HCT116 (cell line): ENCODE results near the gene ADAMTS19. TPM values are rescaled to one million over a fixed set of nuclear protein-coding genes. Genes with fewer than 3 reads are reported as not detected.

Experiments
- ATAC-seq: fragments of 200-7000 bp; cut with Tn5 transposase; 2 replicates; pipeline ENCODE4 v1.9.1; 2020; ENCODE audit warnings: mild to moderate bottlenecking, moderate library complexity
- BruUV-seq: library from RNA; stranded (reverse); fragments of 400-500 nt; replicated peaks from 2 replicates; lab custom pipeline; 2021; lab: Mats Ljungman, UMichigan
- CTCF ChIA-PET: fragments of 300-600 bp; sonication (Branson Sonifier 250); formaldehyde crosslinking; loops from one replicate; lab custom pipeline; 2021; ENCODE audit warnings: antibody characterized with exemption; lab: Charles Lee
- POLR2A ChIA-PET: fragments of 300-600, 350-600 bp; sonication (Branson Sonifier 250); formaldehyde crosslinking; loops from one replicate; lab custom pipeline; 2021; ENCODE audit warnings: antibody characterized with exemption; lab: Charles Lee
- RAD21 ChIA-PET, 2 experiments: fragments of 300-600 bp; sonication (Branson Sonifier 250); formaldehyde crosslinking; loops; one replicate each; lab custom pipeline; 2023; ENCODE audit warnings: low total read pairs in 2 of 2; ENCODE audit not compliant: uncharacterized antibody in 2 of 2, unreplicated experiment in 2 of 2, low non-redundant PET in 1 of 2; lab: Charles Lee
- DNase-seq: peaks from one replicate; pipeline ENCODE4 v3.0.0-alpha.2; 2010; ENCODE audit warnings: low read depth, low spot score
- H2AFZ ChIP-seq: fragments of 200-600 bp; shearing (Covaris generic), sonication (generic); 2 replicates; pipeline ENCODE4 v1.6.1; 2017; ENCODE audit warnings: low read depth, mixed run types, mixed read lengths, antibody characterized with exemption, low read length; ENCODE audit not compliant: poor library complexity, severe bottlenecking
- H3K27ac ChIP-seq: 2 replicates; pipeline ENCODE4 v1.5.1; 2012; ENCODE audit warnings: low read depth, low read length
- H3K27me3 ChIP-seq: fragments of 200-600 bp; sonication (generic); 2 replicates; pipeline ENCODE4 v1.6.1; 2016; ENCODE audit warnings: mixed run types, low read length, mixed read lengths; ENCODE audit not compliant: insufficient read depth
- H3K36me3 ChIP-seq, 2 experiments: fragments of 200-500 bp in 1 of 2; fragments of 200-600 bp in 1 of 2; sonication (Bioruptor generic) in 1 of 2; sonication (generic) in 1 of 2; 2 replicates each; pipeline versions ENCODE4 v1.5.1 to v1.6.1; 2014 to 2016; ENCODE audit warnings: low read length in 2 of 2, inconsistent platforms in 1 of 2, mixed read lengths in 1 of 2, mixed run types in 1 of 2; ENCODE audit not compliant: insufficient read depth in 2 of 2, control insufficient read depth in 1 of 2
- H3K4me1 ChIP-seq, 2 experiments: fragments of 200-600 bp in 1 of 2; sonication (generic) in 1 of 2; 2 replicates each; pipeline versions ENCODE4 v1.5.1 to v1.6.1; 2012 to 2017; ENCODE audit warnings: low read length in 2 of 2, inconsistent platforms in 1 of 2, mild to moderate bottlenecking in 1 of 2, mixed read lengths in 1 of 2, mixed run types in 1 of 2, moderate library complexity in 1 of 2; ENCODE audit not compliant: insufficient read depth in 2 of 2, control insufficient read depth in 1 of 2
- H3K4me2 ChIP-seq: fragments of 200-600 bp; sonication (generic); 2 replicates; pipeline ENCODE4 v1.6.1; 2017; ENCODE audit warnings: mixed run types, low read length, mixed read lengths
- H3K4me3 ChIP-seq, 2 experiments: fragments of 200-600 bp in 1 of 2; sonication (generic) in 1 of 2; replicated peaks in 1 of 2; 2 replicates each; pipeline ENCODE4 v1.5.1; 2011 to 2016; ENCODE audit warnings: low read length in 2 of 2, control low read depth in 1 of 2, low read depth in 1 of 2, mild to moderate bottlenecking in 1 of 2, mixed read lengths in 1 of 2, mixed run types in 1 of 2
- H3K79me2 ChIP-seq: fragments of 200-600 bp; sonication (generic); 2 replicates; pipeline ENCODE4 v1.6.1; 2017; ENCODE audit warnings: mild to moderate bottlenecking, mixed run types, low read length, moderate library complexity, mixed read lengths; ENCODE audit not compliant: insufficient read depth
- H3K9ac ChIP-seq: fragments of 200-600 bp; sonication (generic); 2 replicates; pipeline ENCODE4 v1.6.1; 2016; ENCODE audit warnings: low read length, mixed read lengths
- H3K9me2 ChIP-seq: fragments of 200-600 bp; sonication (generic), shearing (Covaris generic); 2 replicates; pipeline ENCODE4 v1.6.1; 2017; ENCODE audit warnings: mixed run types, mild to moderate bottlenecking, moderate library complexity; ENCODE audit not compliant: insufficient read depth
- H3K9me3 ChIP-seq, 2 experiments: fragments of 200-500 bp in 1 of 2; fragments of 200-600 bp in 1 of 2; sonication (Bioruptor generic) in 1 of 2; sonication (generic) in 1 of 2; 2 replicates each; pipeline ENCODE4 v1.6.1; 2014 to 2017; ENCODE audit warnings: low read length in 2 of 2, mixed read lengths in 2 of 2, inconsistent platforms in 1 of 2, low read depth in 1 of 2, mild to moderate bottlenecking in 1 of 2, mixed run types in 1 of 2, moderate library complexity in 1 of 2; ENCODE audit not compliant: control insufficient read depth in 1 of 2, insufficient read depth in 1 of 2
- H4K20me1 ChIP-seq: fragments of 200-600 bp; sonication (generic), shearing (Covaris generic); 2 replicates; pipeline ENCODE4 v1.6.1; 2017; ENCODE audit warnings: mixed run types, mild to moderate bottlenecking, moderate library complexity; ENCODE audit not compliant: insufficient read depth
- CBX3 ChIP-seq: IDR thresholded peaks from 2 replicates; pipeline ENCODE4 v1.6.1; 2012; ENCODE audit warnings: low read depth
- CEBPB ChIP-seq: IDR thresholded peaks from 2 replicates; pipeline ENCODE4 v1.6.1; 2012; ENCODE audit warnings: low read depth
- EGR1 ChIP-seq: IDR thresholded peaks from 2 replicates; pipeline ENCODE4 v1.6.1; 2012; ENCODE audit warnings: low read depth
- JUND ChIP-seq: IDR thresholded peaks from 2 replicates; pipeline ENCODE4 v1.6.1; 2012
- POLR2AphosphoS5 ChIP-seq: IDR thresholded peaks from 2 replicates; pipeline ENCODE4 v1.6.1; 2011; ENCODE audit warnings: mild to moderate bottlenecking, low read depth, low read length, moderate library complexity
- RAD21 ChIP-seq: IDR thresholded peaks from 2 replicates; pipeline ENCODE4 v1.6.1; 2012; ENCODE audit warnings: low read depth, mild to moderate bottlenecking
- SIN3A ChIP-seq: IDR thresholded peaks from 2 replicates; pipeline ENCODE4 v1.6.1; 2012; ENCODE audit warnings: low read depth
- SP1 ChIP-seq: IDR thresholded peaks from 2 replicates; pipeline ENCODE4 v1.6.1; 2012; ENCODE audit warnings: low read depth
- SRF ChIP-seq: IDR thresholded peaks from 2 replicates; pipeline ENCODE4 v1.6.1; 2012; ENCODE audit warnings: low read depth
- TCF7L2 ChIP-seq: IDR thresholded peaks from 2 replicates; pipeline ENCODE4 v1.7.0; 2011; ENCODE audit warnings: borderline replicate concordance, inconsistent platforms; ENCODE audit not compliant: insufficient read depth, insufficient read length; ENCODE audit errors: extremely low read depth
- YY1 ChIP-seq: IDR thresholded peaks from 2 replicates; pipeline ENCODE4 v1.6.1; 2011; ENCODE audit warnings: low read length, low read depth, moderate library complexity, mild to moderate bottlenecking; ENCODE audit not compliant: insufficient replicate concordance; ENCODE audit errors: extremely low read depth
- ZFX ChIP-seq: fragments of 450-650 bp; IDR thresholded peaks from 2 replicates; pipeline ENCODE4 v1.6.1; 2017
- intact Hi-C: fragments of 100-400 bp; cut with micrococcal nuclease; formaldehyde crosslinking; loops from 2 replicates; pipeline ENCODE4 v1.10.0; 2022
- total RNA-seq: library from RNA; stranded (reverse); gene quantifications from one replicate; pipeline ENCODE4 v1.2.1, GENCODE V29; 2021; ENCODE audit not compliant: unreplicated experiment
- TF ChIP-seq, protein P1 (sequence below): IDR thresholded peaks from 2 replicates; pipeline ENCODE4 v1.6.1; 2012
- TF ChIP-seq, protein P2 (sequence below), 3 experiments: fragments of 200-600 bp in 1 of 3; sonication (generic) in 1 of 3; IDR thresholded peaks in 2 of 3; conservative IDR thresholded peaks in 1 of 3; 2 replicates each; pipeline ENCODE4 v1.5.1; 2012 to 2017; ENCODE audit warnings: low read depth in 2 of 3, low read length in 2 of 3, antibody characterized with exemption in 1 of 3, borderline replicate concordance in 1 of 3, control low read depth in 1 of 3, mild to moderate bottlenecking in 1 of 3, mixed read lengths in 1 of 3, mixed run types in 1 of 3, moderate library complexity in 1 of 3; ENCODE audit not compliant: insufficient read depth in 1 of 3

Gene ADAMTS19
- total RNA-seq, 1 experiment from 2014 or later, result not detected

DNA sequence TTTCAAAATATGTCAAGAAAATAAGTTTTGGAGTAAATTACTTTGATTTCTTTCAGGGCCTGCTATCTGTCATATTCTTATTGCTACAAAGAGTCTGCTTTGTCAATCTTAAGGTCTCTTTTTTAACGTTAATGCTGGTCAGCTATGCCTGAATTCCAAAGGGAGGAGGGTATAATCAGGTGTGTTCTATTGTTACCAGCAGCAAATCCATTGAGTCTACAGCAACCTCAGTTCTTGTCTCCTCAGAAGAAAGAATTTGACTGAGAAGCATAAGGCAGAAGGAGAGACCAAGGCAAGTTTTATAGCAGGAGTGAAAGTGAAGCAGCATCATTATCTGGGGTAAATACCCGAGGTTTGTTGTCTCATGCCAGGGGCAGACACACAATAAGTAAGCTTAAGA, 264.1 kb downstream of the ADAMTS19 start:
- CTCF ChIA-PET, result no interaction called here
- H3K27ac ChIP-seq, result no peak overlapping the region

More for the DNA sequence above, 264.1 kb downstream of the ADAMTS19 start:
- POLR2A ChIA-PET, result no interaction called here
- Histone ChIP-seq H3K9ac (no peak overlapping the region), H3K4me2 (no peak overlapping the region), H4K20me1 (no peaks in the 10 kb centered on the region), H3K36me3 (no peaks in the 10 kb centered on the region), H3K4me3 (no peak overlapping the region), H3K9me3 (no peaks in the 10 kb centered on the region), H2AFZ (no peak overlapping the region)
- TF ChIP-seq EGR1 (no peak), JUND (no peak), SP1 (no peak), ZFX (no peak), CEBPB (no peak), POLR2AphosphoS5 (no peak), SIN3A (no peak), CBX3 (no peak), RAD21 (no peak), YY1 (no peak), TCF7L2 (no peak), SRF (no peak)
- TF ChIP-seq, protein P1, sequence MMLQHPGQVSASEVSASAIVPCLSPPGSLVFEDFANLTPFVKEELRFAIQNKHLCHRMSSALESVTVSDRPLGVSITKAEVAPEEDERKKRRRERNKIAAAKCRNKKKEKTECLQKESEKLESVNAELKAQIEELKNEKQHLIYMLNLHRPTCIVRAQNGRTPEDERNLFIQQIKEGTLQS, result no peak
- TF ChIP-seq, protein P2, sequence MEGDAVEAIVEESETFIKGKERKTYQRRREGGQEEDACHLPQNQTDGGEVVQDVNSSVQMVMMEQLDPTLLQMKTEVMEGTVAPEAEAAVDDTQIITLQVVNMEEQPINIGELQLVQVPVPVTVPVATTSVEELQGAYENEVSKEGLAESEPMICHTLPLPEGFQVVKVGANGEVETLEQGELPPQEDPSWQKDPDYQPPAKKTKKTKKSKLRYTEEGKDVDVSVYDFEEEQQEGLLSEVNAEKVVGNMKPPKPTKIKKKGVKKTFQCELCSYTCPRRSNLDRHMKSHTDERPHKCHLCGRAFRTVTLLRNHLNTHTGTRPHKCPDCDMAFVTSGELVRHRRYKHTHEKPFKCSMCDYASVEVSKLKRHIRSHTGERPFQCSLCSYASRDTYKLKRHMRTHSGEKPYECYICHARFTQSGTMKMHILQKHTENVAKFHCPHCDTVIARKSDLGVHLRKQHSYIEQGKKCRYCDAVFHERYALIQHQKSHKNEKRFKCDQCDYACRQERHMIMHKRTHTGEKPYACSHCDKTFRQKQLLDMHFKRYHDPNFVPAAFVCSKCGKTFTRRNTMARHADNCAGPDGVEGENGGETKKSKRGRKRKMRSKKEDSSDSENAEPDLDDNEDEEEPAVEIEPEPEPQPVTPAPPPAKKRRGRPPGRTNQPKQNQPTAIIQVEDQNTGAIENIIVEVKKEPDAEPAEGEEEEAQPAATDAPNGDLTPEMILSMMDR (IDR thresholded peaks at IDR 0.05 in 2 of 3, conservative IDR thresholded peaks at IDR 0.05 in 1 of 3; ENCODE audit: borderline replicate concordance in 1 of 3, insufficient read depth in 1 of 3, low read depth in 2 of 3, low read length in 2 of 3), result no peak
- TF ChIP-seq, all 23 proteins: peak for 0
- ATAC-seq, result no peak
- H3K9me2 ChIP-seq, result no peaks in the 10 kb centered on the region
- RAD21 ChIA-PET, result no interaction called here
- no TSS peak for BruUV-seq
- no peaks in the 10 kb centered on the region for H3K4me1 ChIP-seq
- H3K79me2 ChIP-seq, result no peaks in the 10 kb centered on the region
- DNase-seq, result no peak
- intact Hi-C loops, result no loop called here
- H3K27me3 ChIP-seq, result no peaks in the 10 kb centered on the region
